ENCODE data around the gene FCSK.

Gene FCSK

DNA sequence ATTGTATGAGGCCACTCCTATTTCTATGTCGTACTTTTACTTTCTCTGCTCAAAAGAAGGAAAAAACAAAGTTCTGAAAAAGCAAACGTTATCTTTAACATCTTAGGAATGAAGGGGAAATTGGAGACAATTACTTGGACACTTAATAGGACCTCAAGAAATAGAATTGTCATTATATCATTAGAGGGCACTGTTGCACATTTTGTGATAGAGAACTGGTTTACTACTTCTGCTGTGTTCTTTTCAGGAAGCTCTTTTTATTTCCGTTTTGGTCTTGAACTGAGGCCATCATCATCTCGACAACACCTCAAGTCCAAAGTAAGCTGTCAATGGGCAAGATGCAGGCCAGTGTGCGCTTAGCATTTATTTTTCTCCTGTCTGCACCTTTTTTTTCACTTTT, 54.4 kb downstream of the FCSK start:
- no peak overlapping the region for H3K4me3 ChIP-seq (ENCODE audit: low read depth, low read length)
- TF ChIP-seq, protein P1, sequence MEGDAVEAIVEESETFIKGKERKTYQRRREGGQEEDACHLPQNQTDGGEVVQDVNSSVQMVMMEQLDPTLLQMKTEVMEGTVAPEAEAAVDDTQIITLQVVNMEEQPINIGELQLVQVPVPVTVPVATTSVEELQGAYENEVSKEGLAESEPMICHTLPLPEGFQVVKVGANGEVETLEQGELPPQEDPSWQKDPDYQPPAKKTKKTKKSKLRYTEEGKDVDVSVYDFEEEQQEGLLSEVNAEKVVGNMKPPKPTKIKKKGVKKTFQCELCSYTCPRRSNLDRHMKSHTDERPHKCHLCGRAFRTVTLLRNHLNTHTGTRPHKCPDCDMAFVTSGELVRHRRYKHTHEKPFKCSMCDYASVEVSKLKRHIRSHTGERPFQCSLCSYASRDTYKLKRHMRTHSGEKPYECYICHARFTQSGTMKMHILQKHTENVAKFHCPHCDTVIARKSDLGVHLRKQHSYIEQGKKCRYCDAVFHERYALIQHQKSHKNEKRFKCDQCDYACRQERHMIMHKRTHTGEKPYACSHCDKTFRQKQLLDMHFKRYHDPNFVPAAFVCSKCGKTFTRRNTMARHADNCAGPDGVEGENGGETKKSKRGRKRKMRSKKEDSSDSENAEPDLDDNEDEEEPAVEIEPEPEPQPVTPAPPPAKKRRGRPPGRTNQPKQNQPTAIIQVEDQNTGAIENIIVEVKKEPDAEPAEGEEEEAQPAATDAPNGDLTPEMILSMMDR (IDR thresholded peaks at IDR 0.05; ENCODE audit: borderline replicate concordance, insufficient read depth, low read depth, low read length), result no peak

DNA sequence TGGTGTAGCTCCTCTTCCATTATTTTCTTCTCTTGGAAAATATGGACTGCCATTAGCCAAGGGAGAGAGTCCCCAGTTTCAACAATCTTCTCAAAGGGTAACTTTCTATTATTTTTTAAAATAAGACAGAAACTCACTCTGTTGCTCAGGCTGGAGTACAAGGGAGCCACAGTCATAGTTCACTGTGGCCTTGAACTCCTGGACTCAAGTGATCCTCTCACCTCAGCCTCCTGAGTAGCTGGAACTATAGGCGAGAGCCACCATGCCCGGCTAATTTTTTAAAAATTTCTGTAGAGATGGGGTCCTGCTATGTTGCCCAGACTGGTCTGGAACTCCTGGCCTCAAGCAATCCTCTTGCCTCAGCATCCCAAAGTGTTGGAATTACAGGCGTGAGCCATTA, 55.8 kb downstream of the FCSK start:
- no peak overlapping the region for H3K4me3 ChIP-seq (ENCODE audit: low read depth, low read length)
- TF ChIP-seq, protein P1 (IDR thresholded peaks at IDR 0.05; ENCODE audit: borderline replicate concordance, insufficient read depth, low read depth, low read length), result no peak

DNA sequence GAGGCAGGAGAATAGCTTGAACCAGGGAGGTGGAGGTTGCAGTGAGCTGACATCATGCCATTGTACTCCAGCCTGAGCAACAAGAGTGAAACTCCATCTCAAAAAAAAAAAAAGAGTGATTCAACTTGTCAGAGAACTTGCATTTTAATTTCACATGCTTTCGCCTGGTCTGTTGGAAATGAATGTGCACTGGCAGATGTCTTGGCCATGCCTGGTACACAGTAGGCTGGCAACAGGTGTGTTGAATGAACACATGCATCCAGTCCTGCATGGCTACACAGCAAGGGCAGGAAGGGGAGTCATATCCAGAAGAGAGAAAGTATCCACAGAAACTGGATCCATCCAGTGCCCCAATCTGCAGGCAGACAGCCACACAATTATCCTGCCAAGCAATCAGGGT, 57.4 kb downstream of the FCSK start:
- H3K4me3 ChIP-seq (ENCODE audit: low read depth, low read length), result no peak overlapping the region
- TF ChIP-seq, protein P1 (IDR thresholded peaks at IDR 0.05; ENCODE audit: borderline replicate concordance, insufficient read depth, low read depth, low read length), result no peak

DNA sequence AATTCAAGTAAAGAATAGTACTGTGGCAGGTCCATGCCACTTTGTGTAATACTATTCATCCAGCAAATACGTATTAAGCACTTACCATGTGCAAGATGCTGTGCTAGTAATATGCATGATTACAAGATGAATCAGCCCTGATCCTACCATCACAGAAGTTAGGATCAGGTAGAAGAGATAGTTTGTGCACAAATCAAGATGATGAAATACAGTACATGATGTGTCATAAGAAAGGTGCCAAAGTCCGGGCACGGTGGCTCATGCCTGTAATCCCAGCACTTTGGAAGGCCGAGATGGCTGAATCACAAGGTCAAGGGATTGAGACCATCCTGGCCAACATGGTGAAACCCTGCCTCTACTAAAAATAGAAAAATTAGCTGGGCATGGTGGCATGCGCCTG, 58.1 kb downstream of the FCSK start:
- TF ChIP-seq, protein P1 (IDR thresholded peaks at IDR 0.05; ENCODE audit: borderline replicate concordance, insufficient read depth, low read depth, low read length), result no peak
- H3K4me3 ChIP-seq (ENCODE audit: low read depth, low read length), result no peak overlapping the region

GRCh38 chr16:70520612-70521297, 66.4 kb downstream of the FCSK start:
- H3K4me3 ChIP-seq (ENCODE audit: low read depth, low read length), result no peak overlapping the region
- TF ChIP-seq, protein P1 (IDR thresholded peaks at IDR 0.05; ENCODE audit: borderline replicate concordance, insufficient read depth, low read depth, low read length), result no peak

DNA sequence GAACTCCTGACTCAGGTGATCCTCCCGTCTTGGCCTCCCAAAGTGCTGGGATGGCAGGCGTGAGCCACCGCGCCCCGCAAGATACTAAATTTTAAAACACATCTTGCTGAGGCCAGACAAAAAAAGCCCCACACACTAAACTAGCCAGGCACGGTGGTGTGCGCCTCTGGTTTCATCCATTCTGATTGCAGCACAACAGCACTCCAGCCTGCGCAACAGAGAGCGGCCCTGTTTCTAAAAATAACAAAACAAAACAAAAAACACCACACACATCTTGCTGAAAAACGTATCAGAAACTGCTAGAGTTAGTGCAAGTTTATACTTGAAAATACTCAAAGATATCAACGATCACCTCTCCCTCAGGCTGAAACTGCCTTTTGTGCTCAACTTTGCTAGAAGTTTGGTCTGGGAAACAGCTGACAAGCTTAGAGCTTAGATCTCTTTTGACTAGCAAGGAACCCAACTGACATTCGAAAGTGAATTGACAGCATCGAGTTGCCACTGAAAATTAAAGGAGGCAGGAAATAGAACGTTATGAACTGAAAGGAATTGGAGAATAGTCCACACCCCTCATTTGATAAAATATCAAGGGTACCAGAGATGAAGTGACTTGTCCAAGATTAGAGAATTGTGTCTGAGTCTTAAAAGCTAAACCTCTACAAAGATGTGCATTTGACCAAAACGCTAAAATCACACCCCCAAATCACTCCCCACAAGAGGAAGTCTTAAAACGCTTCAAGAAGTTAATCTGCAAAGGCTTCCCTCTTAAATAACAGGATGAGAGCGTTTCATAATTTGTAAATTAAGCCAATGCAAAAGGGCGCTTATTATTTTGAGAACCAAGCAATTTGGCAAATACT, 68.1 kb downstream of the FCSK start:
- peak overlapping the region; percentile 52 for H3K4me3 ChIP-seq (ENCODE audit: low read depth, low read length)
- TF ChIP-seq, protein P1 (IDR thresholded peaks at IDR 0.05; ENCODE audit: borderline replicate concordance, insufficient read depth, low read depth, low read length), result no peak

Measured in GM12875 (cell line).